ENCODE results near the gene KLHDC7B.

KLHDC7B gene

DNA sequence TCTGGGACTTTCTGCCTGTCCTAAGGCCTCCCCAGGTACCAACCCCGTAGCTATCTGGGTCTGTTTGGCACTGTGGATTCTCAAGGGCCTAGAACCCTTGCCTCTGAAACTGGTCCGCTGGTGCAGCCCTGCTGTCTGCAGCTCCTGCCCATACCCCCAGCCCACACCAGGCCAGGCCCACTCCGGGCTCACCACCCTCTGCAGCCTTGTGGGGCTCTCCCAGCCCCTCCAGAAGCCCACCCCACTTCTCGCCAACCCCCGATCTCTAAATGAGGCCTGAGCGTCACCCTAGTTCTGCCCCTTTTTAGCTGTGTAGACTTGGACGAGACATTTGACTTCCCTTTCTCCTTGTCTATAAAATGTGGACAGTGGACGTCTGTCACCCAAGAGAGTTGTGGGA is 4.7 kb downstream of the KLHDC7B start:
- DNase-seq, result no peak

GRCh38 chr22:50551160-50551752 is 5.6 kb downstream of the KLHDC7B start:
- no peak for DNase-seq

DNA sequence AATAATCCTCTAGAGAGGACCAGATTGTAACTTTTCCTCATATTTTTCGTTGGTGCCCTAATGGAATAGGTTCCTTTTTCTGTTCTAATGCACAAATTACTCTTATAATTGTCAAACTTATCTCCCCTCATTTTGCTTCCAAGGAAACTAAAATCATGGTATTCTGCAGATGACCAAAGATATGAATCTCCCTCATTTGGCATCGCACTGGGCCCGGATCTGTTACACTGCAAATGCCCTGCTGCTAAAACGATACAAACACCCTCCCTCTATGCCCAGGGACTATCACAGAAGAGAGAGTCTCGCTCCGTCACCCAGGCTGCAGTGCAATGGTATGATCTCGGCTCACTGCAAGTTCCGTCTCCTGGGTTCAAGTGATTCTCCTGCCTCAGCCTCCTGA is 7.6 kb downstream of the KLHDC7B start:
- no peak for DNase-seq

DNA sequence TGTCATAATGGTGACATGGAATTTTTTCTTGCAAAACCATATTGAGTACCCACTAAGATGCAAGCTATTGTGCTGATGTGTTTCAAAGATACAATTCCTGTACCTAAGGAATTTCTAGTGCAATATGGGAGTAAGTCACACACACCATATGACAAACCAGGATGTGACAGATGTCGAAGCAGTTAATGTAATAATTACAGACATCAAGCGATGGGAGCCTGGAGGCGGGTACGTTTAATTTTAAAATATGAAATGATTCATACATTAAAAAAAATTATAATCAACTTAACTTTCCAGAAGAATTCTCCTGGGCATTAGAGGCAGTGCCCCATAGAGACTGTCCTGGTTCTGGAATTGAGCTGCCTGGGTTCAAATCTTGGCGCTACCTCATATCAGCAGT is 11.0 kb downstream of the KLHDC7B start:
- no peak for DNase-seq

GRCh38 chr22:50560034-50560433 is 14.3 kb downstream of the KLHDC7B start:
- no peak for DNase-seq

GRCh38 chr22:50561401-50562358 is 16.0 kb downstream of the KLHDC7B start:
- no peak for DNase-seq

DNA sequence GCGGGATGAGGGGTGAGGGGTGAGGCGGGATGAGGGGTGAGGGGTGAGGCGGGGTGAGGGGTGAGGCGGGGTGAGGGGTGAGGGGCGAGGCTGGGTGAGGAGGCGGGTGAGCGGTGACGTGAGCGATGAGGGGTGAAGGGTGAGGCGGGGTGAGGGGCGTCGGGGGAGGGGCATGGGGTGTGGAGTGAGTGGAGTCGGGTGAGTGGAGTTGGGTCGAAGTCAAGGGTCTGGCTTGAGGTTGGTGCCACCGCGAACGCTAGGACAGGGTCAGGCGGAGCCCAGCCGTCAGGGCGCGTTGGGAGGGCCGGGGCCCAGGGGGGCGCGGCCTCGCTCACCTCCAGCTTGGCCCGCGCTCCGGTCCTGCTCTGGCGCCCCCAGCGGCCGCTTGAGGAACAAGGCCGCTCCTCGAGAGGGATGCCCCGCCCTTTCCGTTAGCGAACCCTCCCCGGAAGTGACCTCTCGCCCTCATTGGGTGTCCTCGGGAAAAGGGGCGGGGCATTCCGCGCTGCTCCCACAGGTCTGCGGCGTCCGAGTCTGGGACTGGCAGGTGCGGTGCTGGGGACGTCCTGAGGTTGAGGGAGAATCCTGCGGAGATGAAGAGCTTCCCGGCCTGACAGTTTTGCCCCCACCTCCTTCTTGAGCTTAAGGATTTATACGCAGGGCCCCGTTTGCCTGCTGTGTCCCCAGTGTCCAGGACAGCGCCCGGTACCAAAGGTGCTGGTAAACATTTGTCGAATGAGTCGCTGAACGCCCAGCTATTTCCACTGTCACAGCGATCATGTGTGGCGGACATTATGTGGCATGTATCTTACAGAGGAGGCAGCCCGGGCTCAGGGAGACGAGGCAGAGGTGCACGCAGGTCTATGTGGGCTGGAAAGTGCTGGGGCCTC is 17.1 kb downstream of the KLHDC7B start, which contains the start of gene SYCE3:
SYCE3 (minus strand) TSS at position 397 of the 890 bp plus-strand sequence. CDS start 6,514 bp downstream, outside the sequence.
- DNase-seq, result peak; percentile 92 to 99

GRCh38 chr22:50563413-50564160 is 17.9 kb downstream of the KLHDC7B start:
- no peak for DNase-seq

GRCh38 chr22:50564289-50564688 is 18.6 kb downstream of the KLHDC7B start:
- DNase-seq, result no peak

- no peak for DNase-seq
Observed at GRCh38 chr22:50567721-50568252, 22.1 kb downstream of the KLHDC7B start.

DNA sequence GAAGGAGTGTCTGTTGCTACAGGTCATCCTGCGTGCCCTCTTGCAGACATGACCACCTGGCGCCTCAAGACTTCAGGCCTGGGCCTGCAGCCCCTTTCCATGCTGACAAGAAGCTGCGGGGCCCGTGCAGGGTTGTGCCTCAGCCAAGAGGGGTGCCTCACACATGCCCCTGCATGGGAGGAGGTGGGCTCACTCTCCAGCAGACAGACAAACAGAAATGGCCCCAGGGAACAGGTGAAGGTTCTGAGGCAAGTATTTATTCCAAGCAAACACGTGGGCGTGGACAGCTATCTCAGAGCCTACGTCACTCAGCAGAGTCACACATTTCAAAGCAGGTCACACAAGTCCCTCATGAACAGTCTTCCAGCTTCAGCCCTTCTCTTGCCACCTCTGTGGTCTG is 22.9 kb downstream of the KLHDC7B start:
- no peak for DNase-seq

- no peak for DNase-seq
Observed at GRCh38 chr22:50569041-50569459, 23.4 kb downstream of the KLHDC7B start.

DNA sequence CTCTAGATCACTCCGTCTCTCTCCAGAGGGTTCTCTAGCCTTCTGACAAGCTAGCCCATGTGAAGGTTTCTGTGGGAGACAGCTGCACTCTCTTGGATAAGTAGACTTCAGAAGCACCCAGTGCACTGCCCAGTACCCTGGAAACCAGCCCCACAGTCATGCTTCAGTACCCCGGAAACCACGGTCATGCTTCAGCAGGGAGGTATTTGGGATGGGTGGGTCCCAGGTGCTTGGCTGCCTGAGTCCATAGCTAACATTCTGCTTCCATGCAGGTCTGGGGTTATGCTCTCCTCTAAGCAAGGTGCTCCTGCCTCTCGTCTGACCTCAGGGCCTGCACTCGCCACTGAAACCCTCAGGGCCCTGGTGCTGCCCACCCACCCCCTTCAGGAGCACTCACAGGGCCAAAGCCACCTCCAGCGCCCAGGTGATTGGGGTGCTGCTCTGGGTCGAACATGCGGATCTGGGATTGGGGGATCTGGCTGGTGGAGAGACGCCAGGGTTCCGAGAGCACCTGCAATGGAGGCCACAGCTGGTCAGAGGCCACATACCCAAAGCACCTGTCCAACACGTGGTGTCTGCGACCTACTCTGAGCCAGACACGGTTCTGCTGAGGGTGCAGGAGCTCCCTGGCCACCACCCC is 24.3 kb downstream of the KLHDC7B start:
- DNase-seq, result no peak

- DNase-seq, result no peak
Observed at GRCh38 chr22:50570861-50571260, 25.2 kb downstream of the KLHDC7B start.

DNA sequence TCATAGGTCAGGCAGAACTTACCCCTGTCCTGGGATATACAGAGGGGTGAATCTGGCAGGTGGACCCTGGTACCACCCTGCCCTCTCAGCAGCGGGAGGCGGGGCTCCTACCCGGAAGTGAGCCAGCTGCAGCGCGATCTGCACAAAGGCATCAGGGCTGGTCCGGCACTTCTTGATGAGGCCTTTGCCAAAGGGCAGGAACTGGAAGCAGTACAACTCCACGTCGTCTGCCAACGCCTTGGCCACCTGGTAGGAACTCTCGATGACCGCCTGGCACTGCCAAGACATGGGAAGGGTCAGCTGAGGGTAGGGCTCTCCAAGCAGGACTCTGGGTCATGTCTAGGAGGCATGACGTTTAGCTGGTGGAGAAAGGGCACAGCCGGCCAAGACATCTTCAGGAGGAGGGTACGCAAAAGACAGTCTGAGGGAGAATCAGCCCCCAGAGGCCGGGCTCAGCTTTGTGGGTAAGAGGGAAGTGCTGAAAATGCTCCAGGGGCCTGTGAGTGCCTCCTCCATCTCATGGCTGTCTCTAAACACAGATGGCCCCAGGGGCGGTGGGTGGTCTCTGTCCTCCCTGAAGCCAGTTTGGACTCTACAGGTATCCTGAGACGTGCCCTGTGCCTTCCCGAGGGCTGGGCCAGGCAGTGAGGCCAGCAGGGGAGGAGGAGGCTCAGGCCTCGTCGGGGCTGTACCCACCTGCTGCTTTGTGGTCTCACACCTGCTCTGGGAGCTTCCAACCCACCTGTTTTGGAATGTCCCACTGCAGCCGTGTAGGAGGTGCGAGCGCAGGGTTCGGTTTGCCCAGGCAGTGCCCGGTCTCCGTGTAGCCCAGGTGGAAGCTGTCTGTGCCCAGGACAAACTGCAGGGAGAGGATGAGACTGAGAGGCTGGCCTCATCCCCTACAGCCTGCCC is 25.8 kb downstream of the KLHDC7B start:
- no peak for DNase-seq

GRCh38 chr22:50572965-50573364 is 27.3 kb downstream of the KLHDC7B start:
- DNase-seq, result no peak

- no peak for DNase-seq
Observed at GRCh38 chr22:50573491-50574382, 28.0 kb downstream of the KLHDC7B start.

- DNase-seq, result no peak
Observed at GRCh38 chr22:50574383-50574755, 28.7 kb downstream of the KLHDC7B start.

- no peak for DNase-seq
Observed at GRCh38 chr22:50575426-50575941, 29.8 kb downstream of the KLHDC7B start.
